ENCODE data around the gene MAP2K5. TPM values are rescaled to one million over a fixed set of nuclear protein-coding genes. Genes with fewer than 3 reads are reported as not detected.

Gene MAP2K5
- total RNA-seq, 1 donor from 2014 or later: 26.7 TPM

DNA sequence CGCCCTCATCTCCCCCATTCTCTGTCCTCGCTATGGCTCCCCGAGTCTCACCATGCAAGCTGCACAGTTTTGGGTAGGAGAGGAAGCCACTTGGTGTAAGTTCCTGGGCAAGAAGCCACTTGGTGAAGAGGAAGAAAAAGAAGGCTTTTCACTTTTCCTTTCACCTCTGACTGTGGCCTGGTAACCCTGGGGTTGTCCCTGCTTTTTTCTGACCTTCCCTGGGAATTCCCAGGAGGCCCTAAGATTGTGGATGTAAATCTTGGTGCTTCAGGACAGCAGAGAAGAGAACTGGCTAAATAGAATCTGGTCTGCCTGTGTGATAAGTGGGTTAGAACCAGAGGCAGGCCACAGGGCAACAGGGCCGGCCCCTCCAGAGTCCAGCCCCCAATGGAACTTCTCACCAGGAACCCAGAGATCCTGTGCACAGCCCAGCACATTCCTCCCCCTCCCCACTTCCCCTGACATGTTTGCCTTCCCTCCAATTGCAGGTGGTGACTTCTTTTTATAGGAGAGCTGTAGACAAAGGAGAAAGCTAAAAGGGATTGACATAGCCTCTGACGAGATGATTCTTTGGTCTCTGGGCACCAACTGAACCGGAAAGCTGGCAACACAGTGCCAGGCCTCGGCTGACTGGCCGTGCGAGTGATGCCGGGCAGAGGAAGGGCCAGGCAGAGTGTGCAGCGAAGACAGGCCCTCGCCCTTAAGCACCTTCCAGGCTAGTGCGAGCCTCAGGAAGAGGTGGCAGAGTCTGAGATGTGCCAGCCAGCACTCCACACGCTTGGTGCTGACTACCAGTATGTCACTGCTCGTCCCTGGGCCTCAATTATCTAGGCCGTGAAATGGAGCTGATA lies 263.4 kb downstream of the MAP2K5 start:
- peaks cover 8% of the 10 kb centered on the region for H3K4me1 Mint-ChIP-seq
- no peak overlapping the region for H3K27ac Mint-ChIP-seq
- H3K36me3 Mint-ChIP-seq (ENCODE audit: low read depth): peaks cover 21% of the 10 kb centered on the region
- intact Hi-C loops (cut with micrococcal nuclease): no loop called here
- H3K4me3 Mint-ChIP-seq: no peak overlapping the region
- ChIA-PET CTCF (no interaction called here), POLR2A (no interaction called here)
- no peaks in the 10 kb centered on the region for H3K27me3 Mint-ChIP-seq
- no peak for ATAC-seq (ENCODE audit: low read depth)
- TF ChIP-seq, protein P1, sequence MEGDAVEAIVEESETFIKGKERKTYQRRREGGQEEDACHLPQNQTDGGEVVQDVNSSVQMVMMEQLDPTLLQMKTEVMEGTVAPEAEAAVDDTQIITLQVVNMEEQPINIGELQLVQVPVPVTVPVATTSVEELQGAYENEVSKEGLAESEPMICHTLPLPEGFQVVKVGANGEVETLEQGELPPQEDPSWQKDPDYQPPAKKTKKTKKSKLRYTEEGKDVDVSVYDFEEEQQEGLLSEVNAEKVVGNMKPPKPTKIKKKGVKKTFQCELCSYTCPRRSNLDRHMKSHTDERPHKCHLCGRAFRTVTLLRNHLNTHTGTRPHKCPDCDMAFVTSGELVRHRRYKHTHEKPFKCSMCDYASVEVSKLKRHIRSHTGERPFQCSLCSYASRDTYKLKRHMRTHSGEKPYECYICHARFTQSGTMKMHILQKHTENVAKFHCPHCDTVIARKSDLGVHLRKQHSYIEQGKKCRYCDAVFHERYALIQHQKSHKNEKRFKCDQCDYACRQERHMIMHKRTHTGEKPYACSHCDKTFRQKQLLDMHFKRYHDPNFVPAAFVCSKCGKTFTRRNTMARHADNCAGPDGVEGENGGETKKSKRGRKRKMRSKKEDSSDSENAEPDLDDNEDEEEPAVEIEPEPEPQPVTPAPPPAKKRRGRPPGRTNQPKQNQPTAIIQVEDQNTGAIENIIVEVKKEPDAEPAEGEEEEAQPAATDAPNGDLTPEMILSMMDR (IDR thresholded peaks at IDR 0.05): no peak
- no peaks in the 10 kb centered on the region for H3K9me3 Mint-ChIP-seq
- no peak for DNase-seq

DNA sequence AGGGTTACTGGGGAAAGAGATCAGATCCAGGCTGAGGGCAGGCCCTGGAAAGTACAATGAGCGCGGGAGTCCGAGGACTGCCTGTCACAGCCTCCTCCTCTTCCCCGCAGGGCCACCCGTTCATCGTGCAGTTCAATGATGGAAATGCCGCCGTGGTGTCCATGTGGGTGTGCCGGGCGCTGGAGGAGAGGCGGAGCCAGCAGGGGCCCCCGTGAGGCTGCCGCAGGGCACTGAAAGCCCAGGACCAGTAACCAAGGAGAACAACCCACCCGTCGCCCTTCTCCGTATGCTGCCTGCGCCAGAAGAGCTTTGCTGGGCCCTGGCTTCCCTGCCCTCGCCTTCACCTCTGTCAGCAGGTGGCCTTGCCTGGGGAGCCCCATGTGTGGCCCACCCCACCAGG lies 264.0 kb downstream of the MAP2K5 start:
- intact Hi-C loops (cut with micrococcal nuclease): no loop called here
- no peak for DNase-seq
- POLR2A ChIA-PET: no interaction called here
- Mint-ChIP-seq H3K36me3 (ENCODE audit: low read depth) (peaks cover 21% of the 10 kb centered on the region), H3K9me3 (no peaks in the 10 kb centered on the region), H3K4me3 (no peak overlapping the region), H3K27ac (no peak overlapping the region), H3K4me1 (peaks cover 8% of the 10 kb centered on the region), H3K27me3 (no peaks in the 10 kb centered on the region)
- no peak for ATAC-seq (ENCODE audit: low read depth)
- CTCF ChIA-PET: no interaction called here
- TF ChIP-seq, protein P1 (IDR thresholded peaks at IDR 0.05): no peak

DNA sequence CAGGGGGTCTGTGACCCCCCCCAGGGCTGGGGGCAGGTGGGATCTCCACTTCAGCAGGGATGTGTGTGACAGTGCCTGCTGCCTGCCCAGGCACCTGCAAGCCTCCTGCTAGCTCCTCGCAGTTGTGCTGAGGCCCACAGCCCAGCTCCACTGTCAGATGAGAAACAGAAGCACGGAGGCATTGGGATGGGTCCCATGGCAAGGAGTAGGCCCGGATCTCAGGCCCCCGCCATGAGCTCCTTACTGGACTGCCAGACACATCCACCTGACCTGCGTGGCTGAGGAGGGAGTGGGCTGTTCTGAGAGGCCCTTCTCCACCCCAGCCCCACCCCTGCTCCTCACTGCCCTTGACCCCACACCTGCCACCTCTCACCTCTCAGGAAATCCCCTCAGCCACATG lies 264.6 kb downstream of the MAP2K5 start:
- no peak overlapping the region for H3K27ac Mint-ChIP-seq
- ChIA-PET CTCF (no interaction called here), POLR2A (no interaction called here)

DNA sequence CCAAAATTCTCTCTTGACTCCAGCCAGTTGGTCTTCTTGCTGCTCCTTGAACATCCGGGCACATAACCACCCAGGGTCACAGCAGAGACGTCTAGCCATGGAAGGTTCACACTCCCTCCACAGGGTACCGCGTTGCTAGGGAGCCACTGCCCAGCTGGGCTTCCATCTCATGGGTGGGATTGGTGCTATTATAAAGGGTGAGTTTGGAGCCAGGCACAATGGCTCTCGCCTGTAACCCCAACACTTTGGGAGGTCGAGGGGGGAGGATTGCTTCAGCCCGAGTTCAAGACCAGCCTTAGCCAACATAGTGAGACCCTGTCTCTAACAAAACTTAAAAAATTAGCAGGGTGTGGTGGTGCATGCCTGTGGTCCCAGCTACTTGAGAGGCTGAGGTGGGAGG lies 265.3 kb downstream of the MAP2K5 start:
- peaks cover 21% of the 10 kb centered on the region for H3K36me3 Mint-ChIP-seq (ENCODE audit: low read depth)
- no peak for DNase-seq
- H3K27me3 Mint-ChIP-seq: no peaks in the 10 kb centered on the region
- intact Hi-C loops (cut with micrococcal nuclease): no loop called here
- H3K27ac Mint-ChIP-seq: no peak overlapping the region
- H3K4me3 Mint-ChIP-seq: no peak overlapping the region
- H3K4me1 Mint-ChIP-seq: peaks cover 5% of the 10 kb centered on the region
- TF ChIP-seq, protein P1 (IDR thresholded peaks at IDR 0.05): no peak
- ChIA-PET POLR2A (no interaction called here), CTCF (no interaction called here)
- H3K9me3 Mint-ChIP-seq: no peaks in the 10 kb centered on the region
- no peak for ATAC-seq (ENCODE audit: low read depth)

More for the DNA sequence above, 264.6 kb downstream of the MAP2K5 start:
- Mint-ChIP-seq H3K36me3 (ENCODE audit: low read depth) (peaks cover 21% of the 10 kb centered on the region), H3K4me3 (no peak overlapping the region), H3K9me3 (no peaks in the 10 kb centered on the region), H3K4me1 (peaks cover 9% of the 10 kb centered on the region), H3K27me3 (no peaks in the 10 kb centered on the region)
- DNase-seq (no peak), ATAC-seq (ENCODE audit: low read depth) (no peak)
- TF ChIP-seq, protein P1 (IDR thresholded peaks at IDR 0.05): no peak
- intact Hi-C loops (cut with micrococcal nuclease): no loop called here

DNA sequence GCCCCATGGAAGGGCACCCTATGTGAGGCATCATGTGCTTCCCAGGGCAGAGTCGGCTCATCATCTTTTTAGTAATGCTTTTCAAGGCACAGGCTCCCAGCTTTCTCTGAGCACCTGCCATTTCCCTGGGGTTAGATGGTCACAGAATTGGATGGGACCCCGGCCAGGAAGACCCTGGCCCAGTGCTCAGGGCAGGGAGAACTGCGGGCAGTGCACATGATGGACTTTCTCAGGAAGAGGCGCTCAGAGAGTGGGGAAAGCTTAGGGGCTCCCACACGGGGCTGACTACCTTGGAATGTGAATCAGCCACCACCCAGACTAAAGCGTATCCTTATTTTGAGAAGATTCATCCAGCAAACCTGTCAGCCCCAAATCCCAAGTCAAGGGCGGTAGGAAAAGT lies 266.3 kb downstream of the MAP2K5 start:
- POLR2A ChIA-PET: no interaction called here
- DNase-seq (no peak), ATAC-seq (ENCODE audit: low read depth) (no peak)
- H3K4me3 Mint-ChIP-seq: no peak overlapping the region
- no peaks in the 10 kb centered on the region for H3K27me3 Mint-ChIP-seq
- CTCF ChIA-PET: no interaction called here
- intact Hi-C loops (cut with micrococcal nuclease): no loop called here
- no peaks in the 10 kb centered on the region for H3K9me3 Mint-ChIP-seq
- TF ChIP-seq, protein P1 (IDR thresholded peaks at IDR 0.05): no peak
- no peak overlapping the region for H3K27ac Mint-ChIP-seq
- peaks cover 2% of the 10 kb centered on the region for H3K4me1 Mint-ChIP-seq
- H3K36me3 Mint-ChIP-seq (ENCODE audit: low read depth): peaks cover 21% of the 10 kb centered on the region
